ENCODE data around the gene SERAC1. TPM values are rescaled to one million over a fixed set of nuclear protein-coding genes. Genes with fewer than 3 reads are reported as not detected.

The SERAC1 gene
- polyA plus RNA-seq, 4 donors, result 6.8 to 19.7 (median 14.9) TPM

DNA sequence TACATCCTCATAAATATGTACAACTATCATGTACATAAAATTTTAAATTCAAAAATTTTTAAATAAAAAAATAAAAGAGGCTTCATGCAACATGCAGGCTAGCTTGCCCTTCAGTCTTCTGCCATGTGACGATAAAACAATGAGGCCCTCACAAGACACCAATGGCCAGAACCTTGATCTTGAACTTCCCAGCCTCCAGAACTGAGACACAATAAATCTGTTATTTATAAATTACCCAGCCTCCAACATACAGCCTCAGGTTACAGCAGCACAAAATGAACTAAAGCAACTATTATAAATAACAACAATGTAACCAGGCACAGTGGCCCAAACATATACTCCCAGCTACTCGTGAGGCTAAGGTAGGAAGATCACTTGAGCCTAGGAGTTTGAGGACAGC is 42.8 kb downstream of the SERAC1 start:
- no peak for DNase-seq (ENCODE audit: low read depth in 4 of 4, low spot score in 3 of 4)

DNA sequence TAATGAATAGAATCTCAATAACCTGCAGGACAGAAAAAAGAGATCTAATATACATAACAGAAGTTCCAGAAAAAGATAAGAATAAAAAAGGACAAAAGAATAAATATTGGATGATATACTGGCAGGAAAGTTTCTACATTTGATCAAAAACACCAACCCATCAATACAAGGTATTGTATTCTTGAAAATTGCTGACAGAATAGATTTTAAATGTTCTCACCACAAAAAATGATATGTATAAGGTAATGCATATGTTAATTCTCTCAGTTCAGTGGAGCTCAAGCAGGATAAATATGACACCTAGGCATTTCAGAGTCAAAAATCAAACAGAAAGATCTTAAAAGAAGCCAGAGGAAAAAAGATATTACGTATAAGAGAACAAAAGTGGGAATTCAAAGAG is 43.8 kb downstream of the SERAC1 start:
- DNase-seq (ENCODE audit: low read depth in 4 of 4, low spot score in 3 of 4), result no peak

DNA sequence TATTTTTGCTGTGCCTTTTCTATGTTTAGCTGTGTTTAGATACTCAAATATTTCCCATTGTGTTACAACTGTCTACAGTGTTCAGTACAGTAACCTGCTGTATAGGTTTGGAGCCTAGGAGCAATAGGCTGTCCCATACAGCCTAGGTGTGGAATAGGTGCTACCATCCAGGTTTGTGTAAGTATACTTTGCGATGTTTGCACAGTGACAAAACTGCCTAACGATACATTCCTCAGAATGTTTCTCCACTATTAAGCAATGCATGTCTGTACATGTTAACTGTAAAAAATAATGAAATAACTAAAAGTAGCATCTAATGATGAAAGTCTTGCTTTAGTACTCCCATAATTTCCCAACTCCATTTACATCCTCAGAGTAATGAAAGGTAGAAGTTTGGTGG is 46.0 kb downstream of the SERAC1 start:
- DNase-seq (ENCODE audit: low read depth in 4 of 4, low spot score in 3 of 4), result no peak

DNA sequence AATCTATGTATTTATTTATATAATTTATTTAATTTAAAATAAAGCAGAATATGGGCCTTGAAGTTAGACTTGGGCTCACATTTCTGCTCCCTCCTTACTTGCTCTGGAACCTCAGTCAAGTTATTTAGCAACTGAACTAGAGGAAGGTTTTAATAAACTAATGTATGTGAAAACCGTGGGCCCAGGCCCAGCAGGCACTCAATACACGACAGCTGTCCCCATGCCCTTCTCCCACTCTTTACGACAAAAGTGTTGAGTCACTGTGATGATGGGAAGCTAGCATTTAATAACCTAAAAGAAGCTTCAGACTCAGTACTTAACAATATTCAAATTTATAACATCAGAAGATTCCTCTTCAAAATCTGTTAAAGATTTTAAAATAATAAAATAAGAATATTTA is 46.7 kb downstream of the SERAC1 start:
- no peak for DNase-seq (ENCODE audit: low read depth in 4 of 4, low spot score in 3 of 4)

DNA sequence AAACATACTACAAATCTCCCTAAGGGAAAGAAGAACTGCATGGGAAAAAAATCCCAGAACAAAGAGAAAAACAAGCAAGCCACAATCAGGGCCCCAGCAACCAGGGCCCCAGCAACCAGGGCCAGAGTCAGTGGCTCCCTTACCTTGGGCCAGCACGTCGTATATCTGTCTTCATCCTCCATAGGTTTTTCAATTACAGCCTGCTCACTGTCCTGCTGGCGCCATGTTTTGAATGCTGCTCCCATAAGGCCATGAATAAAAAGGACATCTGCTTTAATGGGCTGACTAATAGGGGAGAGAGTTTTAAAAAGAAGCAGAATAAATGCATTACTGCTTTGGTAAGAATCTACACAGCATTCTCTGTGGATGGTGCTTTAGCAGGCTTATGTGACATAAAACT is 49.2 kb downstream of the SERAC1 start:
- DNase-seq (ENCODE audit: low read depth in 4 of 4, low spot score in 3 of 4), result no peak

DNA sequence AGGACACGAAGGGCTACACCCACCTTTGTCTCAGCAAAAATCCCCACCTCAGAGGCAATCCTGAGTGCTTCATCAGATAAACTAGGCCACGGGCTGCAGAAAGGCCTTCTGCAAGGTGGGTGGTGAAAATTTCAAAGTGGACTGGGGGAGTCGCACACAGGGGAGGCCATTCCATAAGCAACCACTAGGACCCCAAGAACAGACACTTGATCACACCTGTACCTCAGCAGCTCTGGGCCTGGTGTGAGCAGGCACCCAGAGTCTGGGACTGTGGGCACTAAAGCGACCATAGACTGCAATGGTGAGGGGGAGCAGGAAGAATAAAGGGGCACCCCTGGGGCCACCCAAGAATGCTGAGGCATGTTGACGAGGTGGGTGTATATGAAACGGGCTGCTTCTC is 52.6 kb downstream of the SERAC1 start:
- DNase-seq (ENCODE audit: low read depth in 4 of 4, low spot score in 3 of 4), result no peak

DNA sequence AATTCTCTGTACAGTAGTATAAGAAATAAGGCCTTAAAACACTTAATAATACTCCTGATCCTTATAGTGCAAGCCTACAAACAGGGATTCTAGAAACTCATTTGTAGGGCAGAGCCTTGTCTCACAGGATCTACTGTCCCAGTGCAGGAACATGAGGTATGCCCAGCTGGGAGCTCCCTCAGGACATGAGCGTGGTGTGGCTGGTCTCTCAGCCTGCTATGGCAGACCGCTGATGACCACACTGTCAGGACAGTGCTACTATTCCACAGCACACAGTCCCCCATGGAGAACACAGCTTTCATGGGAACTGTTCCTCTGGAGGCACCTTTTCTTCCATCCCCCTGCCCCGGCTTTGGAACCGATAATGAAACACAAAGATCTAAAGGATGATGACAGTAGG is 53.0 kb downstream of the SERAC1 start:
- no peak for DNase-seq (ENCODE audit: low read depth in 4 of 4, low spot score in 3 of 4)

DNA sequence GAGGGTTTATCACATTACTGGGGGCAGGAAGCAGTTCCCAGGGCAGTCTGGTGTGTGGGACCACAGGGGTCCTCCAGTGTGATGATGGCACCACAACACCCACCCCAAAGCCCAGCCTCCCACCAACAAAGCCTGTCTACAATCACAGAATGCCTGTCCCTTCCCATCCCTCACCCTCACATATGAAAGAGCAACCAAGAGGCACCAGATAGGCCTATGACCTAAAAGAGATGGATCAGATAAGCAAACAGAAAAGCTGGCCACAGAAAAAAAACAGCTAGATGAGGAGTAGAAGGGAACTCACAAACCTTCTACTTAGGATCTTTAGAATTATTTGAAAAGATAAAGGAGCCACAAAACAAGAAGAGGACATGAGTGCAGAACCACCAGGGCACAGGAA is 54.3 kb downstream of the SERAC1 start:
- DNase-seq (ENCODE audit: low read depth in 4 of 4, low spot score in 3 of 4), result no peak

DNA sequence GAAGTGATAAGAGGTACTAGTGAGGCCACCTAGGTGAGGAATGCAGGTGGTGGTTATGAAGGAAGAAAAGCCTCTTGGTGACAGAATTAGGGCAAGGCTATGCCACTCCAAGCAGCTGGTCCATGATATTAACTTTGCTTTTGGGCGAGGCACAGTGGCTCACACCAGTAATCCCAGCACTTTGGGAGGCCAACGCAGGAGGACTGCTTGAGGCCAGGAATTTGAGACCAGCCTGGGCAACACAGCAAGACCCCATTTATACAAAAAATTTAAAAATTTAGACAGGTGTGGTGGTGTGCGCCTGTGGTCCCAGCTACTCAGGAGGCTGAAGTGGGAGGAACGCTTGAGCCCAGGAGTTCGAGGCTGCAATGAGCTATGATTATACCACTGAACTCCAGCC is 56.1 kb downstream of the SERAC1 start:
- DNase-seq (ENCODE audit: low read depth in 4 of 4, low spot score in 3 of 4), result no peak

DNA sequence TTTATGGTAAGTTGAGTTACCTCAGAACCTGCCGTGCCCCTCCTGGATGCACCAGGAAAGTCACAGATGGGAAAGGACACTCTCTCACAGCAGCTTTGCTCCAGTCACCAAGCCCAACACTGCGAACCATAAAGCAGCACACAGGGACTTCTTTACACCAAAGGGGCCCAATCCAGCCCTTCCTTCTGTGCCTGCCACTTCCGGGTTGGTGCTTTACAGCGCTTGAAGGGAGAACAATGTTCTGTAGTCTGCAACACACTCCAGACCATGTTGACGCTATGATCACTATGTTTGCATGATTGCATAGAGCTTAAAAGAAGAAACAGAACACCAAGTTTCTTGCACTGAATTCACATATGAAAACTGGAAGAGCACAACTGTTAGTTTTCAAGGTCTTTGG is 57.1 kb downstream of the SERAC1 start:
- no peak for DNase-seq (ENCODE audit: low read depth in 4 of 4, low spot score in 3 of 4)

DNA sequence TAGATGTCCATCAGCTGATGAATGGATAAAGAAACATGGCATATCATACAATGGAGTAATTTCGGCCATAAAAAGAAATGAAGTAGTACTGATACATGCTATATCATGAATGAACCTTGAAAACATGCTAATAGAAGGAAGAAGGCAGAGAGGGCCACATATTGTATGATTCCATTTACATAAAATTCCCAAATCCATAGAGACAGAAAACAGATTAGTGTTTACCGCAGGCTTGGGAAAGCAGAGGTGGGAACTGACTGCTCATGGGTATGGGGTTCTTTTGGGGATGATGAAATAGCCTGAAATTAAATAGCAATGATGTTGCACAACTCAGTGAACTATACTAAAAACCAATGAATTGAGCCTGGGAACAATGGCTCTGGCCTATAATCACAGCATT is 58.3 kb downstream of the SERAC1 start:
- DNase-seq (ENCODE audit: low read depth in 4 of 4, low spot score in 3 of 4), result no peak

DNA sequence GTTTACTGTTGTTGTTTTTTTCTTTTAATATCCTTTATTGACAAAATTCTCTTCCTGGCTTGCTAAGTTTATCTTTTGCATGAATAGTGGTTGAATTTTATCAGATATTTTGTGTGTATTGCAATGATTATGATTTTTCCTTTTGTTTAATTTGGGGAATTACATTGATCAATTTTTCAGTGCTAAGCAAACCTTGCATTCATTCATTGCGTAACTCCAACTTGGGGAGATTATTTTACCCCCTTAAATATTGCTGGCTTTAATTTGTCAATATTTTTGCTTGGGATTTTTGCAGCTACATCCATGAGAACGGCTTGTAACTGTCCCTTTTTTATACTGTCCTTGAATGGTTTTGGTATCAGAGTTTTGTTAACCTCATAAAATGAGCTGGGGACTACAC is 63.4 kb downstream of the SERAC1 start:
- no peak for DNase-seq (ENCODE audit: low read depth in 4 of 4, low spot score in 3 of 4)

DNA sequence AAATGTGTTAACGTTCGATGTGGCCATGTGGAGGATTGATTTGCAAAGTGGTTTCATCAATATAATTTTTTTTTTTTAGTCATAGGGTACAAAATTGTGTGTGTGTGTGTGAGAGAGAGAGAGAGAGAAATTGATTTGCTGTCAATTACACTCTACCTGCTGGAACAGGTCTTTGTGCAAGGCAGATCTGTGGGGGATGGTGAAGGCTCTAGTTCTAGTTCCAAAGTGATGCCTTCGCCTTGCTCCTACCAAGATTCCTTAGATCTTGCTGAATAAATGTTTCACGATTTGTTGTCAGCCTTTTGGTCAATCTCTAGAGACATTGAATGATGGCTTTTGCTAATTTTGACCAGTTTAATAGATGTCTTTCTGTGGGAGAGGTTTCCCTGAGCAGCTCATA is 64.8 kb downstream of the SERAC1 start:
- no peak for DNase-seq (ENCODE audit: low read depth in 4 of 4, low spot score in 3 of 4)

DNA sequence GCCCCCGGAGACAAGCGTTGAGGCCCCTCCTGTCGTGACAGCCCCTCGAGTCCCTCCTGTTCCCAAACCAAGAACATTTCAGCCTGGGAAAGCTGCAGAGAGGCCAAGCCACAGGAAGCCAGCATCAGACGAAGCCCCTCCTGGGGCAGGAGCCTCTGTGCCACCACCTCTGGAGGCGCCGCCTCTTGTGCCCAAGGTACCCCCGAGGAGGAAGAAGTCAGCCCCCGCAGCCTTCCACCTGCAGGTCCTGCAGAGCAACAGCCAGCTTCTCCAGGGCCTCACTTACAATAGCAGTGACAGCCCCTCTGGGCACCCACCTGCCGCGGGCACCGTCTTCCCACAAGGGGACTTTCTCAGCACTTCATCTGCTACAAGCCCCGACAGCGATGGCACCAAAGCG is 72.4 kb downstream of the SERAC1 start:
- DNase-seq (ENCODE audit: low read depth in 4 of 4, low spot score in 3 of 4), result no peak

DNA sequence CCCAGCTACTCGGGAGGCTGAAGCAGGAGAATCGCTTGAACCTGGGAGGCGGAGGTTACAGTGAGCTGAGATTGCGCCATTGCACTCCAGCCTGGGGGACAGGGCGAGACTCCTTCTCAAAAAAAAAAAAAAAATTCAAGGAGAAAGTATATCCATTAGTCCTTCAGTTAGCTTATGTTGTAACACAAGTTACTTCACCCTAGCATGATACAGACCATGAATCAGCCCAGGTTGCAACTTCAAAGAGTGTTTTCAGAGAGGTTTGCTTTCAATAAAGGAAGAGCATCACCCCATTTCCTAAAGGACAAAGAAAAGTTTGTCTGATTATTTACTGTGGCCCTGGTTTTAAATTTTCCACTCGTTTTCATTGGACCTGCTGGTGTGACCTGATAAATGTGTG is 73.0 kb downstream of the SERAC1 start:
- DNase-seq (ENCODE audit: low read depth in 4 of 4, low spot score in 3 of 4), result no peak

DNA sequence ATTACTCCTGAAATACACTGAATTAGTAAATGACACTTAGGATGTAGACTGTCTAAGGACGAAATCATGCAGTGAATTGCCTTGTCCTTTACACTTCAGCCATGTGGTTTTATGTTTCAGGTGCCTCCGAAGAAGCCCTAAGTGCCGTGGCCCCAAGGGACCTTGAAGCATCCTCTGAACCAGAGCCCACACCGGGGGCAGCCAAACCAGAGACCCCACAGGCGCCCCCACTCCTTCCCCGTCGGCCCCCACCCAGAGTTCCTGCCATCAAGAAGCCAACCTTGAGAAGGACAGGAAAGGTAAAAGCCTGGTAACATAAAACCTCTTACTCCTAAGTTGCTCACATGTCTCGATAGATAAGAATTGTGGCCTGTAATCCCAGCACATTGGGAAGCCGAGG is 75.3 kb downstream of the SERAC1 start:
- DNase-seq (ENCODE audit: low read depth in 4 of 4, low spot score in 3 of 4), result no peak

DNA sequence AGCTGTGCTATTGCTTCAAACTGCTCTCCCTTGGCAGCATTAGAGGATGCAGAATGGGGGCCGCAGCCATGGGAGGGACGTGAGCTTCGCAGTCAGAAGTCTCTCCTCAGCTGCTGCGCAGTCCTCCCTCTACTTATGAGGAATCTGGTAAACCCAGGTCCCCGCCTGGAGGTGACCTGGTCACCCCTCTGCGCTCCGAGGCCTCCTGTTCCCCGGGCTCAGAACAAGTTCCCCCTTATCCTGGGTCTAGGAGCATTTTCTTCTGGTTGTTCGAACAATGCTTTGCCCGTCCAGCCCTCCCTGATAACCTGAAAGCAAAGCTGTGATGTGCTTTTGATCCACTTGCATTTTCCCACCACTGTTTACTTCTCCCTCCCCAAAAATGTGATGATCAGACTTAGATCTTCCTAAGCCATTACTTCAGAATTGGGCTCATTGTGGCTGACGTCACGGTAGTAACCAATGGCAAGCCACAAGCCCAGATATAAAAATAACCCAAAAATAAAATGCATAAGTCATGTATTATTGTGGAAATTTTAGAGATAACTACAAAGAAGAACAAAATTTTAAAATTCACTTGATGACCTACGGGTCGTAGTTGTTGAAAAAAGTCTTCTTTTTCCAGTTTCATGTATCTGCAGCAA is 80.7 kb downstream of the SERAC1 start:
- no peak for DNase-seq (ENCODE audit: low read depth in 4 of 4, low spot score in 3 of 4)

DNA sequence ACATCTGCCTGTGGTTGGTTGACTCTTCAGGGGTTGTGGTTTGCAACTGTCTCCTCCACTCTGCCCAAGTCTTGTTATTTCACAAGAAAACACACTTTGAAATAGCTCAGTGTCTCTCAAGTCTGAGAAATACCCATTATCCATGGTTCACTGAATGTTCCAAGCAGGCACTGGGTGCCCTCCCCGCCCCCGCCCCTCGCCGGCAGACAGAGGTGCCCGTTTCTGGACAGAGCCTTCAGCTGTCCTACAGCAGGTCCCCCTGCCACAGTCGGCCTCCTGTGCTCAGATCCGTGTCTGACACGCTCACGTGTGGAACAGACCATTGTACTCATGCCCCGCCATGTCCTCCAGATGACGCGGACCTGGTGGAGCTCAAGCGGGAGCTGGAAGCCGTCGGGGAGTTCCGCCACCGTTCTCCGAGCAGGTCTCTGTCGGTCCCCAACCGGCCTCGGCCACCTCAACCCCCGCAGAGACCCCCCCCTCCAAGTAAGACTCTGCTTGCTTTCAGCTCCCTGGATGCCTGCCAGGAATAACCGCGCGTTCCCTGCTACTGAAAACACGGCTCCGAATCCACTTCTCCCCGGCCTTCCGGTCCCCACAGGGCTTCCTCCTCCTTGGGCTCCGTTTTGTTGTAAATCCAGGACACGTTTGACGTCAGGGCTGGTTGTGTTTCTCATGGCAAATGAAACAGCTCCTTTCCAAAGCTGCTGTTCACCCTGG is 81.4 kb downstream of the SERAC1 start:
- peak in 1 of 4 donors; percentile 45 for DNase-seq (ENCODE audit: low read depth in 4 of 4, low spot score in 3 of 4)

DNA sequence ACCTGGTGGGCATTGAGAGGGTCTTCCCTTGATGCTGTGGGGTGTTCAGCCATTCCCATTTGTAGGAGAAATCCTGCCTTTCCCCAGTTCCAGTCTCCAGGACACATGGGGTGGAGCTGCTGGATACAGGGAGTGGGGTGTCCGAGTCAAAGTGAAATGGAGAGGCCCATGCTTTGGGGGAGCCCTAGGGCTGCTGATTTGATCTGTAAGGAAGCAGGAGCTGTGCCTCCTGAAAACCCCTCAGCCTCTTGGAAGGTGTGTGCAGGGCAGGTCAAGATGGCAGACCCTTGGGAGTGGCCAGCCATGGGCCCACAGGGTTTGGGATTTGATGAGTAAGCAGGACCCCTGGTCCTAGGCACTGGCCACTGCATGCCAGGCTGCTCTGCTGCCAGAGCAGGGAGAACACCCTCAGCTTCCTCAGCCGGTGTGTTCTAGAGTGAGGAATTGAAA is 82.0 kb downstream of the SERAC1 start:
- no peak for DNase-seq (ENCODE audit: low read depth in 4 of 4, low spot score in 3 of 4)

DNA sequence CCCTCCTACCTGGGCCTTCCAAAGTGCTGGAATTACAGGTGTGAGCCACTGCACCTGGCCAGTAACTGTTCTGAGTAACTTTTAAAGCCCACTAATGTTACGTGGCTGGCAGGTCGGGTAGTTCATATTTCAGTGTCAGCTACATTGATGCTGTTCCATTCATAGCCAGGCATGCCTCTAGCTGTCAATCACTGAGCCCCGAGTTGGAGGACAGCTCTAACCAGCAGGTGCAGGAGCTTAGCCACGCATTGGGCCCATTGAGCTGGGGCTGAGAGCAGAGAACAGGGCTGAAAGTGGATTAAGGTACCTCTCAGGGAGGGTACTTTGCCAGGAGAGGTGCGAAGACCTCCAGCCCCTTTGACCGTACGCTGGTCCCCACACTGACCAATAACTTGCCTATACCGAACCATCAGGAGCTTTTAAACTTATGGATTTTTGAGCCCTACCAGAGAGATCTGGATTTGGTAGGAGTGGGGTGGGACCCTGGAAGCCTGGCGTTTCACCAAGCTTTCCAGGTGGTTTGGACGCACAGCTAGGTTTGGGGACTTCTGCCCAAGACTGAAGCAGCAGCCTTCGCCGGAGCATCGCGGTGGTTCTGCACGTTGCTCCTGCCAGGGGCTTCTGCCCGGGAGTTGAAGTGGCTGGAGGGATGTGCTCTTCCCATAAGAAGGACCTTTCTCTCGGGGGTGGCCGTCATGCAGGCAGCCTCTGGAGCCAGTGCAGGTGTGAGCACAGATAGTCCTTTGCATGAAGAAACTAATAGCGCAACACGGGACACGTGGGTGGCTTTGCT is 82.6 kb downstream of the SERAC1 start:
- DNase-seq (ENCODE audit: low read depth in 4 of 4, low spot score in 3 of 4), result no peak

DNA sequence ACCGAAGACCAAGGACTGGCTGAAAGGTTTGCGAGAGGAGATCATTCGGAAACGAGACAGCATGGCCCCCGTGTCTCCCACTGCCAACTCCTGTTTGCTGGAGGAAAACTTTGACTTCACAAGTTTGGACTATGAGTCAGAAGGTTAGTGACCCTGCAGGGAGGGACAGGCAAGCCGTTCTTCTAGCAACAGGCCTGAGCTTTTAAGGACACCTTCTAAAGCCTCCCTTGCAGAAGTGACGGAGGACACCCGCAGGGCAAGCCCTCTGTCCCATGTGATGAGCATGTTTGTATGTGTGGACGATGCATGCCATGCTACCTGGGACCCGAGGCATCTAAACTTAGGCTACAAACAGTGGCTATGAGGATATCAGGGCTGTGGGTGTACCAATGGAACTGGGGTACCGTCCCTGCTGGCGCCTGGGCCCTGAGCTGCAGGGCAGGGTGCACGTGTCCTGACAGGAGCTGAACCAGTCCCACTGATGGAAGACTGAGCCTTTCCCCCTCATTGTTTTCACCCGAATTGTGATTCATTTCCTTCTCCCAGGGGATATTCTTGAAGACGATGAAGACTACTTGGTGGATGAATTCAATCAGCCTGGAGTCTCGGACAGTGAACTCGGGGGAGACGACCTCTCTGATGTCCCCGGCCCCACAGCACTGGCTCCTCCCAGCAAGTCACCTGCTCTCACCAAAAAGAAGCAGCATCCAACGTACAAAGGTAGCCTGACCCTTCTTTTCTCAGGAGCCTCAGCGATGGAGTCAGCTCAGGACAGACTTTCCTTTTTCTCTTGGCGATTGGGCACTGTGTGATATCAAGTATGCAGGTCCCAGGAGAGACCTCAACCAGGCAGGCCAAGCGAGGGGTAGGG is 84.4 kb downstream of the SERAC1 start:
- no peak for DNase-seq (ENCODE audit: low read depth in 4 of 4, low spot score in 3 of 4)

All from left renal pelvis (tissue), 4 donors.